Esophagus muscularis mucosa (tissue), 4 donors: ENCODE results near the gene LRSAM1. TPM values are rescaled to one million over a fixed set of nuclear protein-coding genes. Genes with fewer than 3 reads are reported as not detected.

ENCODE experiments used
- DNase-seq: peaks from one replicate; pipeline ENCODE4 v3.0.0-alpha.2; 2017; ENCODE audit errors: extremely low spot score
- H3K27ac ChIP-seq, 4 donors: fragments of 200-600 bp; sonication (generic); replicated peaks in 1 of 4; 1 replicate in 3 of 4; 2 replicates in 1 of 4; pipeline ENCODE4 v1.5.1; 2016 to 2019; ENCODE audit warnings: mild to moderate bottlenecking in 1 of 4
- H3K27me3 ChIP-seq, 4 donors: fragments of 200-600 bp; sonication (generic); one replicate each; pipeline versions ENCODE4 v1.5.1 to v1.6.0; 2016 to 2019
- H3K36me3 ChIP-seq, 4 donors: fragments of 200-600 bp; sonication (generic); one replicate each; pipeline ENCODE4 v1.5.1; 2016 to 2019
- H3K4me1 ChIP-seq, 4 donors: fragments of 200-600 bp; sonication (generic); one replicate each; pipeline ENCODE4 v1.5.1; 2016 to 2019
- H3K4me3 ChIP-seq, 4 donors: fragments of 200-600 bp; sonication (generic); 1 replicate in 2 of 4; 2 replicates in 2 of 4; pipeline ENCODE4 v1.5.1; 2016 to 2019; ENCODE audit warnings: mild to moderate bottlenecking in 4 of 4, moderate library complexity in 1 of 4
- H3K9me3 ChIP-seq, 4 donors: fragments of 200-600 bp; sonication (generic); 1 replicate in 3 of 4; 2 replicates in 1 of 4; pipeline ENCODE4 v1.5.1; 2016 to 2019
- CTCF ChIP-seq, 3 experiments: fragments of 200-600 bp in 2 of 3; fragments of 450-650 bp in 1 of 3; sonication (generic) in 2 of 3; IDR thresholded peaks; one replicate each; pipeline ENCODE4 v1.5.1; 2017 to 2019; ENCODE audit warnings: antibody characterized with exemption in 3 of 3, mild to moderate bottlenecking in 2 of 3, moderate library complexity in 1 of 3
- EP300 ChIP-seq: sonication (generic); formaldehyde crosslinking; IDR thresholded peaks from one replicate; pipeline ENCODE4 v1.6.1; 2017; ENCODE audit warnings: antibody characterized with exemption
- POLR2A ChIP-seq: fragments of 450-650 bp; IDR thresholded peaks from one replicate; pipeline ENCODE4 v1.6.1; 2017; ENCODE audit warnings: antibody characterized with exemption, moderate library complexity, mild to moderate bottlenecking, low read depth
- POLR2AphosphoS5 ChIP-seq, 2 donors: sonication (generic); formaldehyde crosslinking; IDR thresholded peaks; one replicate each; pipeline ENCODE4 v1.6.1; 2017; ENCODE audit warnings: antibody characterized with exemption in 2 of 2
- WGBS: methylation state at CpG from one replicate; pipeline ENCODE4 v1.1.5; 2018; 5-methylcytosine and 5-hydroxymethylcytosine counted together
- intact Hi-C: fragments of 100-400 bp; cut with DNase I; formaldehyde crosslinking; loops from one replicate; pipeline ENCODE4 v1.15.1; 2023
- total RNA-seq, 4 donors: library from RNA; depleted of rRNA; stranded (reverse); fragments of >200 nt; gene quantifications; one replicate each; pipeline versions ENCODE4 v1.1.0 to v1.2.1, GENCODE V29; 2016

The LRSAM1 gene
- total RNA-seq, 4 donors from 2014 or later: 13.6 to 26.2 (median 18.8) TPM

- Histone ChIP-seq H3K4me3 (no peak overlapping the region), H3K9me3 (no peaks in the 10 kb centered on the region), H3K36me3 (peaks cover 75 to 100% (median 98%) of the 10 kb centered on the region in 4 donors), H3K27me3 (no peaks in the 10 kb centered on the region), H3K27ac (no peak overlapping the region), H3K4me1 (no peaks in the 10 kb centered on the region)
- no peak for DNase-seq
- intact Hi-C loops: no loop called here
- 90% methylated on average over 12 of the region's 12 CpGs for WGBS
- TF ChIP-seq CTCF (IDR thresholded peaks at IDR 0.05) (no peak), EP300 (no peak), POLR2AphosphoS5 (IDR thresholded peaks at IDR 0.05) (no peak), POLR2A (no peak)
These were observed 13.6 kb upstream of the LRSAM1 start for GRCh38 chr9:127437497-127438264.

- H3K27ac ChIP-seq: no peak overlapping the region
- no peaks in the 10 kb centered on the region for H3K9me3 ChIP-seq
- peaks cover 79 to 100% (median 100%) of the 10 kb centered on the region in 4 donors for H3K36me3 ChIP-seq
- H3K4me3 ChIP-seq: no peak overlapping the region
- no peak for DNase-seq
- TF ChIP-seq POLR2AphosphoS5 (IDR thresholded peaks at IDR 0.05) (no peak), POLR2A (no peak), EP300 (no peak), CTCF (IDR thresholded peaks at IDR 0.05) (no peak)
- 91% methylated on average over 6 of the region's 9 CpGs for WGBS
- intact Hi-C loops: no loop called here
- no peaks in the 10 kb centered on the region for H3K27me3 ChIP-seq
- no peaks in the 10 kb centered on the region for H3K4me1 ChIP-seq
These were observed 12.9 kb upstream of the LRSAM1 start for GRCh38 chr9:127438394-127438793.

GRCh38 chr9:127444283-127444920 lies 6.9 kb upstream of the LRSAM1 start:
- H3K4me1 ChIP-seq: peaks cover 14 to 18% (median 17%) of the 10 kb centered on the region in 4 donors
- no peaks in the 10 kb centered on the region for H3K9me3 ChIP-seq
- DNase-seq: no peak
- intact Hi-C loops: no loop called here
- peaks cover 75 to 98% (median 97%) of the 10 kb centered on the region in 4 donors for H3K36me3 ChIP-seq
- no peak overlapping the region for H3K4me3 ChIP-seq
- peak overlapping the region; percentile 11 to 48 (median 37) for H3K27ac ChIP-seq
- 96% methylated on average over 10 of the region's 17 CpGs for WGBS
- TF ChIP-seq EP300: no peak
- no peak for TF ChIP-seq CTCF (IDR thresholded peaks at IDR 0.05)
- TF ChIP-seq POLR2AphosphoS5 (IDR thresholded peaks at IDR 0.05): no peak
- no peak for TF ChIP-seq POLR2A
- no peaks in the 10 kb centered on the region for H3K27me3 ChIP-seq

- H3K36me3 ChIP-seq: peaks cover 67 to 98% (median 94%) of the 10 kb centered on the region in 4 donors
- intact Hi-C loops: no loop called here
These were observed 6.1 kb upstream of the LRSAM1 start for GRCh38 chr9:127444921-127445850.

More at GRCh38 chr9:127444921-127445850, 6.1 kb upstream of the LRSAM1 start:
- H3K27ac ChIP-seq: peak overlapping the region in 1 of 4 donors; percentile 0
- no peaks in the 10 kb centered on the region for H3K27me3 ChIP-seq
- TF ChIP-seq EP300: no peak
- no peak for TF ChIP-seq CTCF (IDR thresholded peaks at IDR 0.05)
- no peak for TF ChIP-seq POLR2A
- TF ChIP-seq POLR2AphosphoS5 (IDR thresholded peaks at IDR 0.05): no peak
- H3K4me1 ChIP-seq: peaks cover 20 to 26% (median 25%) of the 10 kb centered on the region in 4 donors
- no peak for DNase-seq
- WGBS: 93% methylated on average over 15 of the region's 15 CpGs
- H3K9me3 ChIP-seq: no peaks in the 10 kb centered on the region
- H3K4me3 ChIP-seq: no peak overlapping the region
